Measurements from ENCODE around the gene CA10. TPM values are rescaled to one million over a fixed set of nuclear protein-coding genes. Genes with fewer than 3 reads are reported as not detected.

Gene CA10
- total RNA-seq, 2 experiments from 2014 or later = not detected

DNA sequence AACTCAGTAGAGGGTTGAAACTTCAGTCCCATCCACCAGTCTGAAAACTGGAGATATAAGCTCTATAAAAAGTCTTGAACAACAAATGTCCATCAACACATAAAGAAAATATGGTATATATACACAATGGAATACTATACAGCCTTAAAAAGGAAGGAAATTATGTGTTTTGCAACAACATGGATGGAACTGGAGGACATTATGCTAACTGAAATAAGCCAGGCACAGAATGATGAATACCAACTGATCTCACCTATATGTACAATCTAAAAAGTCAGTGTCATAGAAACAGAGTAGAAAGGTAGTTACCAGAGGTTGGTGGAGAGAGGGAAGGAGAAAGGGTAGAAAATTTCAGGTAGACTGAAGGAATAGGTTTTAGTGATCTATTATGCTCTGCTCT lies 438.1 kb downstream of the CA10 start:
- H3K27me3 ChIP-seq (ENCODE audit: control insufficient read depth in 1 of 2, insufficient read depth in 2 of 2, low read length in 2 of 2) = no peaks in the 10 kb centered on the region
- ATAC-seq (ENCODE audit: poor library complexity) = no peak
- no peak overlapping the region for H3K4me3 ChIP-seq (ENCODE audit: low read length)
- H3K4me1 Mint-ChIP-seq (ENCODE audit: low read depth) = no peaks in the 10 kb centered on the region
- H3K9me3 ChIP-seq (ENCODE audit: control insufficient read depth in 1 of 2, insufficient read depth in 1 of 2, low read length in 2 of 2) = no peaks in the 10 kb centered on the region
- no peak overlapping the region for H3K4me3 Mint-ChIP-seq
- TF ChIP-seq, protein P1, sequence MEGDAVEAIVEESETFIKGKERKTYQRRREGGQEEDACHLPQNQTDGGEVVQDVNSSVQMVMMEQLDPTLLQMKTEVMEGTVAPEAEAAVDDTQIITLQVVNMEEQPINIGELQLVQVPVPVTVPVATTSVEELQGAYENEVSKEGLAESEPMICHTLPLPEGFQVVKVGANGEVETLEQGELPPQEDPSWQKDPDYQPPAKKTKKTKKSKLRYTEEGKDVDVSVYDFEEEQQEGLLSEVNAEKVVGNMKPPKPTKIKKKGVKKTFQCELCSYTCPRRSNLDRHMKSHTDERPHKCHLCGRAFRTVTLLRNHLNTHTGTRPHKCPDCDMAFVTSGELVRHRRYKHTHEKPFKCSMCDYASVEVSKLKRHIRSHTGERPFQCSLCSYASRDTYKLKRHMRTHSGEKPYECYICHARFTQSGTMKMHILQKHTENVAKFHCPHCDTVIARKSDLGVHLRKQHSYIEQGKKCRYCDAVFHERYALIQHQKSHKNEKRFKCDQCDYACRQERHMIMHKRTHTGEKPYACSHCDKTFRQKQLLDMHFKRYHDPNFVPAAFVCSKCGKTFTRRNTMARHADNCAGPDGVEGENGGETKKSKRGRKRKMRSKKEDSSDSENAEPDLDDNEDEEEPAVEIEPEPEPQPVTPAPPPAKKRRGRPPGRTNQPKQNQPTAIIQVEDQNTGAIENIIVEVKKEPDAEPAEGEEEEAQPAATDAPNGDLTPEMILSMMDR (IDR thresholded peaks at IDR 0.05) = no peak
- DNase-seq = no peak
- no peak overlapping the region for H3K27ac Mint-ChIP-seq
- no peaks in the 10 kb centered on the region for H3K36me3 Mint-ChIP-seq (ENCODE audit: low read depth)
- ChIA-PET CTCF (no interaction called here), POLR2A (no interaction called here)
- H3K4me1 ChIP-seq (ENCODE audit: insufficient read depth, low read length) = no peaks in the 10 kb centered on the region
- no peak overlapping the region for H3K27ac ChIP-seq (ENCODE audit: low read depth in 1 of 2, low read length in 2 of 2)
- H3K27me3 Mint-ChIP-seq = no peaks in the 10 kb centered on the region
- no peaks in the 10 kb centered on the region for H3K36me3 ChIP-seq (ENCODE audit: insufficient read depth, low read length)
- intact Hi-C loops (cut with DNase I, micrococcal nuclease) = no loop called here
- no peaks in the 10 kb centered on the region for H3K9me3 Mint-ChIP-seq

DNA sequence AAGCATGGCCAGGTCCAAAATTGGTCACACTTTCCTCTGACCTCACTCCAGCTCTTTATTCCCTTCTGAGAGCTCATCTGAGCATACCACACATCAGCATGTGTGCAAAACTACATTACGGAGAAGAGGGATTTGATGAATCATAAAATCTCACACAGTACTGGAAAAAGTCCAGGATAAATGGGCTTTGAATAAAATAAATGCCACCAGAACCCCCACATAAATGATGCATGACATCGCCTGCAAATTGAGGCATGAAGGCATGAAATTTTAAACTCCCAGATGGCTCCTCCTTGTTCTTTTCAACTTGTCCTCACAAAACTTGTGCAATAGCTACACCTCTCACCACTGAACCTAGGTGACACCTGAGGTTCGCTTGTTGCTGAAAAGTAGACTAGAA lies 439.5 kb downstream of the CA10 start:
- H3K9me3 Mint-ChIP-seq = no peaks in the 10 kb centered on the region
- POLR2A ChIA-PET = no interaction called here
- DNase-seq (no peak), ATAC-seq (ENCODE audit: poor library complexity) (no peak)
- H3K4me1 Mint-ChIP-seq (ENCODE audit: low read depth) = no peaks in the 10 kb centered on the region
- no peak overlapping the region for H3K27ac Mint-ChIP-seq
- TF ChIP-seq, protein P1 (IDR thresholded peaks at IDR 0.05) = no peak
- Histone ChIP-seq H3K27ac (ENCODE audit: low read depth in 1 of 2, low read length in 2 of 2) (no peak overlapping the region), H3K9me3 (ENCODE audit: control insufficient read depth in 1 of 2, insufficient read depth in 1 of 2, low read length in 2 of 2) (no peaks in the 10 kb centered on the region), H3K27me3 (ENCODE audit: control insufficient read depth in 1 of 2, insufficient read depth in 2 of 2, low read length in 2 of 2) (peaks cover 0 to 3% of the 10 kb centered on the region in 2 experiments), H3K36me3 (ENCODE audit: insufficient read depth, low read length) (no peaks in the 10 kb centered on the region), H3K4me1 (ENCODE audit: insufficient read depth, low read length) (no peaks in the 10 kb centered on the region), H3K4me3 (ENCODE audit: low read length) (no peak overlapping the region)
- intact Hi-C loops (cut with DNase I, micrococcal nuclease) = no loop called here
- no peaks in the 10 kb centered on the region for H3K36me3 Mint-ChIP-seq (ENCODE audit: low read depth)
- no peak overlapping the region for H3K4me3 Mint-ChIP-seq
- CTCF ChIA-PET = no interaction called here
- H3K27me3 Mint-ChIP-seq = peaks cover 4% of the 10 kb centered on the region

DNA sequence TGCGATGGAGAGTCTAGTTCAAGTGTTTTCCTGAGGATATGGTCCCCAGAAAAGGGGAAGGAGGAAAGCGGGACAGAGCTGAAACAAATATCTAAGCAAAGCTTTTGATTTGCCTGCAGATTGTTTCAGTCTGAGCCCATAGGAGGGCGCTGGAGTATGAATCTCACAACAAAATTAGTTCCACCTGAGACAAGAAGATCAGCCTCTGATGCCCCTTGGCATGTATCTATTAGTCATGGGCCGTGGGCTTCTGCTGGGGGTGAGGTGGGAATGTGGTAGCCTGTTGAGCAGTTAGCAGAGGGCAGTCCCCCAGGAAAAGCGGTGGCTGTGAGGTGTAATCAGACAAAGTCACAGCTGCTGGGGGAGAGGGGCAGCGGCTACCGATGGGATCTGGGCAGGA lies 446.9 kb downstream of the CA10 start:
- Mint-ChIP-seq H3K4me1 (ENCODE audit: low read depth) (no peaks in the 10 kb centered on the region), H3K27me3 (peaks cover 33% of the 10 kb centered on the region), H3K27ac (no peak overlapping the region), H3K9me3 (no peaks in the 10 kb centered on the region), H3K4me3 (no peak overlapping the region), H3K36me3 (ENCODE audit: low read depth) (no peaks in the 10 kb centered on the region)
- Histone ChIP-seq H3K27me3 (ENCODE audit: control insufficient read depth in 1 of 2, insufficient read depth in 2 of 2, low read length in 2 of 2) (peaks cover 3 to 11% of the 10 kb centered on the region in 2 experiments), H3K4me1 (ENCODE audit: insufficient read depth, low read length) (no peaks in the 10 kb centered on the region), H3K4me3 (ENCODE audit: low read length) (no peak overlapping the region), H3K9me3 (ENCODE audit: control insufficient read depth in 1 of 2, insufficient read depth in 1 of 2, low read length in 2 of 2) (no peaks in the 10 kb centered on the region), H3K36me3 (ENCODE audit: insufficient read depth, low read length) (no peaks in the 10 kb centered on the region), H3K27ac (ENCODE audit: low read depth in 1 of 2, low read length in 2 of 2) (no peak overlapping the region)
- TF ChIP-seq, protein P1 (IDR thresholded peaks at IDR 0.05) = no peak
- ChIA-PET POLR2A (no interaction called here), CTCF (no interaction called here)
- intact Hi-C loops (cut with DNase I, micrococcal nuclease) = no loop called here
- ATAC-seq (ENCODE audit: poor library complexity) = no peak
- DNase-seq = no peak
